PC-3 (cell line): ENCODE measurements around the gene UBR3. TPM values are rescaled to one million over a fixed set of nuclear protein-coding genes. Genes with fewer than 3 reads are reported as not detected.
"Not testable (repeated sequence)": the region's sequence is repeated elsewhere in the genome, so short reads cannot be mapped to it uniquely, and the experiment has no call there.

ENCODE experiments used
- ATAC-seq: fragments of 200-7000 bp; cut with Tn5 transposase; 2 replicates; pipeline ENCODE4 v1.9.1; 2020; ENCODE audit warnings: mild to moderate bottlenecking, moderate library complexity
- BruUV-seq: library from RNA; stranded (reverse); fragments of 400-500 nt; replicated peaks from 2 replicates; lab custom pipeline; 2021; lab: Mats Ljungman, UMichigan
- CTCF ChIA-PET: fragments of 300-600 bp; sonication (Branson Sonifier 250); formaldehyde crosslinking; loops from one replicate; lab custom pipeline; 2022; ENCODE audit warnings: antibody characterized with exemption; lab: Charles Lee
- POLR2A ChIA-PET: fragments of 300-600 bp; sonication (Branson Sonifier 250); formaldehyde crosslinking; loops from one replicate; lab custom pipeline; 2022; ENCODE audit warnings: antibody characterized with exemption; ENCODE audit not compliant: unreplicated experiment; lab: Charles Lee
- DNase-seq: peaks from one replicate; pipeline ENCODE4 v3.0.0-alpha.2; 2015
- H2AFZ ChIP-seq: fragments of 300-600 bp; sonication (generic); 2 replicates; pipeline ENCODE4 v1.6.0; 2016; ENCODE audit warnings: antibody characterized with exemption, low read length
- H3F3A ChIP-seq: fragments of 300-600 bp; sonication (generic); one replicate; pipeline ENCODE4 v1.6.0; 2017; ENCODE audit warnings: antibody characterized with exemption, low read length, control low read depth, mild to moderate bottlenecking; ENCODE audit not compliant: unreplicated experiment
- H3K27ac ChIP-seq: fragments of 300-600 bp; sonication (generic); 2 replicates; pipeline ENCODE4 v1.5.1; 2016; ENCODE audit warnings: mild to moderate bottlenecking, low read length
- H3K27me3 ChIP-seq: fragments of 300-600 bp; sonication (generic); 2 replicates; pipeline ENCODE4 v1.6.1; 2016; ENCODE audit warnings: low read length, mixed read lengths
- H3K36me3 ChIP-seq: fragments of 300-600 bp; sonication (generic); 2 replicates; pipeline ENCODE4 v1.6.1; 2016; ENCODE audit warnings: low read depth, mixed run types, low read length, mixed read lengths
- H3K4me1 ChIP-seq: fragments of 300-600 bp; sonication (generic); 2 replicates; pipeline ENCODE4 v1.5.1; 2016; ENCODE audit warnings: low read length; ENCODE audit not compliant: insufficient read depth
- H3K4me2 ChIP-seq: fragments of 300-600 bp; sonication (generic); 2 replicates; pipeline ENCODE4 v1.6.0; 2016; ENCODE audit warnings: low read length
- H3K4me3 ChIP-seq: fragments of 300-600 bp; sonication (generic); 2 replicates; pipeline ENCODE4 v1.5.1; 2016; ENCODE audit warnings: mild to moderate bottlenecking, low read length, mixed read lengths
- H3K79me2 ChIP-seq: fragments of 300-600 bp; sonication (generic); 2 replicates; pipeline ENCODE4 v1.6.1; 2017; ENCODE audit warnings: low read length, mixed read lengths
- H3K9ac ChIP-seq: fragments of 300-600 bp; sonication (generic); 2 replicates; pipeline ENCODE4 v1.6.0; 2016; ENCODE audit warnings: mild to moderate bottlenecking, low read length
- H3K9me2 ChIP-seq: fragments of 300-600 bp; sonication (generic); replicated peaks from 2 replicates; pipeline ENCODE4 v1.6.1; 2016; ENCODE audit warnings: mixed run types, low read length, mixed read lengths
- H3K9me3 ChIP-seq: fragments of 300-600 bp; sonication (generic); 2 replicates; pipeline ENCODE4 v1.6.1; 2016; ENCODE audit warnings: low read length, mixed read lengths
- H4K20me1 ChIP-seq: fragments of 300-600 bp; sonication (generic); 2 replicates; pipeline ENCODE4 v1.6.1; 2016; ENCODE audit warnings: low read length, mixed read lengths
- EZH2 ChIP-seq: fragments of 300-600 bp; sonication (generic); IDR thresholded peaks from one replicate; pipeline ENCODE4 v1.6.1; 2017; ENCODE audit warnings: antibody characterized with exemption, mild to moderate bottlenecking, low read length; ENCODE audit not compliant: unreplicated experiment
- EZH2phosphoT487 ChIP-seq: fragments of 300-600 bp; sonication (generic); IDR thresholded peaks from 2 replicates; pipeline ENCODE4 v1.6.1; 2018; ENCODE audit warnings: mild to moderate bottlenecking, antibody characterized with exemption, low read length, borderline replicate concordance
- intact Hi-C: fragments of 100-400 bp; cut with micrococcal nuclease; formaldehyde crosslinking; loops from 2 replicates; pipeline ENCODE4 v1.9.0; 2023
- total RNA-seq: library from RNA; depleted of rRNA; stranded (reverse); fragments of >200 nt; gene quantifications from 2 replicates; pipeline ENCODE4 v1.2.3, GENCODE V29; 2014
- TF ChIP-seq, protein P1 (sequence below): fragments of 300-600 bp; sonication (generic); conservative IDR thresholded peaks from 2 replicates; pipeline ENCODE4 v1.5.1; 2017; ENCODE audit warnings: antibody characterized with exemption, low read depth, mild to moderate bottlenecking, low read length

UBR3 gene
- total RNA-seq, 1 experiment from 2014 or later = 30.9 TPM

DNA sequence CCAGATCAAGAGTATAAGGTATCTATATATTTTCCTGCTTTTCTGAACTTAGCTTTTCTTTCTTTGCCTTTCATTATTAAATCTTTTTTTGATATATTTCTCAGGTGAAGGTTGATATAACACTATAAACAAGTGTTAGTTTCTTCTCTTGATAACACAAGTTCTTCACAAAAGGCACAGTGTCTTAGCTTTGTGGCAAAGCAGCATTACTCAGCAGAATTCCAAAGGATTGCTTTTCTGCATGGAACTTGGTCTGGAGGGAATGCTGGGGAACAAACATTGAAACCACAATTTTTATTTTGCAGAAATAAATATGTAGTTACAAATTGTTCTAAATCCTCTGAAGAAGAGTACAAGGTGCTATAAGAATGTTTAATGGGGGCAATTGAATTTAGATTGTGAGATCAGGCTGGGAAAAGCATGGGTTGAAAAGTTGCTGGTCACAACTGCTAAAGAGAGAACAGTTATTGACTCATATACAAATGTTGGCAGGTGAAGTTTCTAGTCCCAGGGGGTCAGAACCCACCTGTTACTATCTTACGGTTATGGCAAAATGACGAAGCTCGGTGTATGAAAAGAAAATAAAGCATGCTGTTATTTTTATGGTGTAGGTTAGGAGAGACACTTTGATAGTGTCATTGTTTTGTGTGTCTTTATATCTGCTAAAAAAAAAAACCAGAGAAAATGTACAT is 68.2 kb downstream of the UBR3 start:
- Histone ChIP-seq H3F3A (peaks cover 6% of the 10 kb centered on the region), H3K79me2 (0 out of 2 replicates have a peak, but pooled peaks cover 3% of the 10 kb centered on the region), H3K4me1 (peaks cover 20% of the 10 kb centered on the region), H3K4me2 (no peak overlapping the region), H2AFZ (no peak overlapping the region), H3K36me3 (peaks cover 7% of the 10 kb centered on the region; the same call in 1 of the 2 replicates), H3K9me2 (no peaks in the 10 kb centered on the region), H3K9ac (no peak overlapping the region), H3K9me3 (no peaks in the 10 kb centered on the region), H4K20me1 (peaks cover 5% of the 10 kb centered on the region; the same call in 1 of the 2 replicates), H3K4me3 (no peak overlapping the region), H3K27ac (no peak overlapping the region), H3K27me3 (no peaks in the 10 kb centered on the region)
- DNase-seq (no peak), ATAC-seq (no peak)
- ChIA-PET POLR2A (no interaction called here), CTCF (interaction anchor here (0.6 kb wide), 1 partner anchor 105 kb away, joined by 7 read pairs; no protein-coding TSS in a partner anchor)
- intact Hi-C loops = no loop called here
- TF ChIP-seq EZH2phosphoT487 = no peak
- TF ChIP-seq EZH2 = no peak
- TF ChIP-seq, protein P1, sequence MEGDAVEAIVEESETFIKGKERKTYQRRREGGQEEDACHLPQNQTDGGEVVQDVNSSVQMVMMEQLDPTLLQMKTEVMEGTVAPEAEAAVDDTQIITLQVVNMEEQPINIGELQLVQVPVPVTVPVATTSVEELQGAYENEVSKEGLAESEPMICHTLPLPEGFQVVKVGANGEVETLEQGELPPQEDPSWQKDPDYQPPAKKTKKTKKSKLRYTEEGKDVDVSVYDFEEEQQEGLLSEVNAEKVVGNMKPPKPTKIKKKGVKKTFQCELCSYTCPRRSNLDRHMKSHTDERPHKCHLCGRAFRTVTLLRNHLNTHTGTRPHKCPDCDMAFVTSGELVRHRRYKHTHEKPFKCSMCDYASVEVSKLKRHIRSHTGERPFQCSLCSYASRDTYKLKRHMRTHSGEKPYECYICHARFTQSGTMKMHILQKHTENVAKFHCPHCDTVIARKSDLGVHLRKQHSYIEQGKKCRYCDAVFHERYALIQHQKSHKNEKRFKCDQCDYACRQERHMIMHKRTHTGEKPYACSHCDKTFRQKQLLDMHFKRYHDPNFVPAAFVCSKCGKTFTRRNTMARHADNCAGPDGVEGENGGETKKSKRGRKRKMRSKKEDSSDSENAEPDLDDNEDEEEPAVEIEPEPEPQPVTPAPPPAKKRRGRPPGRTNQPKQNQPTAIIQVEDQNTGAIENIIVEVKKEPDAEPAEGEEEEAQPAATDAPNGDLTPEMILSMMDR = no peak
- no TSS peak for BruUV-seq

DNA sequence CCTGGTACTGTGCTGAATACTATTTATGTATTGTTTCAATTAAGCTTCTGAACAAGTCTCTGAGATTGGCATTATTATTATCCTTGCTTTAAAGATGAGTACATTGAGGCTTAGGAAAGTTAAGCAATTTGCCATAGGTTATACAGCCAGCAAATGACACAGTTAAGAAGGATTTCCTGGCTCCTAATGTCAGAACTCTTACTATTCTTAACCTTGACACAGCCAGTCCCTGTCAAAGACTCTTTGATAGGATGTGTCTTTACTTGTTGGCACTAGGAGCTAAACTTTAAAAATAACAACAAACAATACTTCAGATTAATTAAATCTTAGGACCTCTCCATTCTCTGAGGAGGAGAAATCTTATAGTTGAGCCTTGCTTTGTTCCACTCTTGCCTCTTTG is 70.6 kb downstream of the UBR3 start:
- ChIA-PET POLR2A (no interaction called here), CTCF (no interaction called here)
- no peak overlapping the region for H3K9ac ChIP-seq
- ATAC-seq = no peak
- H3K27me3 ChIP-seq = no peaks in the 10 kb centered on the region
- BruUV-seq = no TSS peak
- no peak overlapping the region for H3K4me3 ChIP-seq
- H3K9me2 ChIP-seq = no peaks in the 10 kb centered on the region
- intact Hi-C loops = no loop called here
- H3K4me2 ChIP-seq = no peak overlapping the region
- H4K20me1 ChIP-seq = no peaks in the 10 kb centered on the region
- DNase-seq = no peak
- no peaks in the 10 kb centered on the region for H3F3A ChIP-seq
- H3K36me3 ChIP-seq = peaks cover 11% of the 10 kb centered on the region; the same call in 1 of the 2 replicates
- no peaks in the 10 kb centered on the region for H3K79me2 ChIP-seq
- no peak overlapping the region for H3K27ac ChIP-seq
- H3K4me1 ChIP-seq = no peaks in the 10 kb centered on the region
- H2AFZ ChIP-seq = no peak overlapping the region
- H3K9me3 ChIP-seq = no peaks in the 10 kb centered on the region
- no peak for TF ChIP-seq EZH2
- TF ChIP-seq, protein P1 = no peak
- TF ChIP-seq EZH2phosphoT487 = no peak

DNA sequence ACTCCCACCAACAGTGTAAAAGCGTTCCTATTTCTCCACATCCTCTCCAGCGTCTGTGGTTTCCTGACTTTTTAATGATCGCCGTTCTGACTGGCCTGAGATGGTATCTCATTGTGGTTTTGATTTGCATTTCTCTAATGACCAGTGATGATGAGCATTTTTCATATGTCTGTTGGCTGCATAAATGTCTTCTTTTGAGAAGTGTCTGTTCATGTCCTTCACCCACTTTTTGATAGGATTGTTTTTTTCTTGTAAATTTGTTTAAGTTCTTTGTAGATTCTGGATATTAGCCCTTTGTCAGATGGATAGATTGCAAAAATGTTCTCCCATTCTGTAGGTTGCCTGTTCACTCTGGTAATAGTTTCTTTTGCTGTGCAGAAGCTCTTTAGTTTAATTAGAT is 72.8 kb downstream of the UBR3 start:
- BruUV-seq, CTCF ChIA-PET, H3K27ac ChIP-seq, POLR2A ChIA-PET, ATAC-seq, H2AFZ ChIP-seq, H3K79me2 ChIP-seq, H4K20me1 ChIP-seq, H3K4me2 ChIP-seq, H3K9me3 ChIP-seq, H3K9me2 ChIP-seq, DNase-seq, H3K4me3 ChIP-seq, H3K36me3 ChIP-seq, H3K27me3 ChIP-seq, H3F3A ChIP-seq, H3K9ac ChIP-seq, intact Hi-C loops, H3K4me1 ChIP-seq: not testable (repeated sequence)
